ENCODE measurements around the gene PAPPA. TPM values are rescaled to one million over a fixed set of nuclear protein-coding genes. Genes with fewer than 3 reads are reported as not detected.

PAPPA gene
- total RNA-seq, 2 donors from 2014 or later = 0.26 to 0.35 TPM

GRCh38 chr9:116350213-116350612 is 196.6 kb downstream of the PAPPA start:
- Mint-ChIP-seq H3K4me1 (no peaks in the 10 kb centered on the region), H3K36me3 (ENCODE audit: low read depth) (no peaks in the 10 kb centered on the region), H3K9me3 (peaks cover 3% of the 10 kb centered on the region), H3K27ac (no peak overlapping the region), H3K27me3 (no peaks in the 10 kb centered on the region), H3K4me3 (no peak overlapping the region)
- ATAC-seq (replicated peaks) = no peak

- Mint-ChIP-seq H3K36me3 (ENCODE audit: low read depth) (no peaks in the 10 kb centered on the region), H3K27me3 (no peaks in the 10 kb centered on the region), H3K27ac (no peak overlapping the region), H3K4me1 (no peaks in the 10 kb centered on the region), H3K4me3 (no peak overlapping the region), H3K9me3 (peaks cover 3% of the 10 kb centered on the region)
- no peak for ATAC-seq (replicated peaks)
Observed at GRCh38 chr9:116352958-116353357, 199.4 kb downstream of the PAPPA start.

GRCh38 chr9:116355153-116355921 is 201.7 kb downstream of the PAPPA start:
- no peaks in the 10 kb centered on the region for H3K9me3 Mint-ChIP-seq
- H3K36me3 Mint-ChIP-seq (ENCODE audit: low read depth) = no peaks in the 10 kb centered on the region
- H3K4me3 Mint-ChIP-seq = no peak overlapping the region
- no peak for ATAC-seq (replicated peaks)
- no peak overlapping the region for H3K27ac Mint-ChIP-seq
- H3K27me3 Mint-ChIP-seq = no peaks in the 10 kb centered on the region
- H3K4me1 Mint-ChIP-seq = no peaks in the 10 kb centered on the region

- no peak for ATAC-seq (replicated peaks)
- Mint-ChIP-seq H3K27ac (no peak overlapping the region), H3K4me3 (no peak overlapping the region), H3K36me3 (ENCODE audit: low read depth) (no peaks in the 10 kb centered on the region), H3K27me3 (no peaks in the 10 kb centered on the region), H3K4me1 (no peaks in the 10 kb centered on the region), H3K9me3 (no peaks in the 10 kb centered on the region)
Observed at GRCh38 chr9:116358251-116358650, 204.7 kb downstream of the PAPPA start.

- H3K27me3 Mint-ChIP-seq = no peaks in the 10 kb centered on the region
- no peak for ATAC-seq (replicated peaks)
- H3K36me3 Mint-ChIP-seq (ENCODE audit: low read depth) = no peaks in the 10 kb centered on the region
- H3K9me3 Mint-ChIP-seq = no peaks in the 10 kb centered on the region
- H3K4me3 Mint-ChIP-seq = no peak overlapping the region
- H3K4me1 Mint-ChIP-seq = no peaks in the 10 kb centered on the region
- no peak overlapping the region for H3K27ac Mint-ChIP-seq
Observed at GRCh38 chr9:116360016-116360415, 206.4 kb downstream of the PAPPA start.

- no peaks in the 10 kb centered on the region for H3K4me1 Mint-ChIP-seq
- no peaks in the 10 kb centered on the region for H3K9me3 Mint-ChIP-seq
- no peak for ATAC-seq (replicated peaks)
- no peaks in the 10 kb centered on the region for H3K27me3 Mint-ChIP-seq
- no peak overlapping the region for H3K4me3 Mint-ChIP-seq
- H3K36me3 Mint-ChIP-seq (ENCODE audit: low read depth) = no peaks in the 10 kb centered on the region
- H3K27ac Mint-ChIP-seq = no peak overlapping the region
Observed at GRCh38 chr9:116360989-116361388, 207.4 kb downstream of the PAPPA start.

GRCh38 chr9:116361547-116361946 is 208.0 kb downstream of the PAPPA start:
- H3K27me3 Mint-ChIP-seq = no peaks in the 10 kb centered on the region
- no peaks in the 10 kb centered on the region for H3K9me3 Mint-ChIP-seq
- no peak overlapping the region for H3K4me3 Mint-ChIP-seq
- no peaks in the 10 kb centered on the region for H3K36me3 Mint-ChIP-seq (ENCODE audit: low read depth)
- no peak for ATAC-seq (replicated peaks)
- no peaks in the 10 kb centered on the region for H3K4me1 Mint-ChIP-seq
- no peak overlapping the region for H3K27ac Mint-ChIP-seq

GRCh38 chr9:116362493-116362892 is 208.9 kb downstream of the PAPPA start:
- Mint-ChIP-seq H3K9me3 (no peaks in the 10 kb centered on the region), H3K4me3 (no peak overlapping the region), H3K36me3 (ENCODE audit: low read depth) (no peaks in the 10 kb centered on the region), H3K27me3 (no peaks in the 10 kb centered on the region), H3K4me1 (no peaks in the 10 kb centered on the region), H3K27ac (no peak overlapping the region)
- ATAC-seq (replicated peaks) = no peak

GRCh38 chr9:116365056-116365471 is 211.5 kb downstream of the PAPPA start:
- Mint-ChIP-seq H3K9me3 (no peaks in the 10 kb centered on the region), H3K4me3 (no peak overlapping the region), H3K27ac (no peak overlapping the region), H3K27me3 (no peaks in the 10 kb centered on the region), H3K36me3 (ENCODE audit: low read depth) (no peaks in the 10 kb centered on the region), H3K4me1 (no peaks in the 10 kb centered on the region)
- no peak for ATAC-seq (replicated peaks)

- Mint-ChIP-seq H3K4me3 (no peak overlapping the region), H3K27me3 (no peaks in the 10 kb centered on the region), H3K36me3 (ENCODE audit: low read depth) (no peaks in the 10 kb centered on the region), H3K4me1 (no peaks in the 10 kb centered on the region), H3K9me3 (no peaks in the 10 kb centered on the region), H3K27ac (no peak overlapping the region)
- ATAC-seq (replicated peaks) = no peak
Observed at GRCh38 chr9:116366241-116366640, 212.7 kb downstream of the PAPPA start.

GRCh38 chr9:116368680-116369079 is 215.1 kb downstream of the PAPPA start:
- H3K27ac Mint-ChIP-seq = no peak overlapping the region
- no peaks in the 10 kb centered on the region for H3K4me1 Mint-ChIP-seq
- no peaks in the 10 kb centered on the region for H3K27me3 Mint-ChIP-seq
- no peaks in the 10 kb centered on the region for H3K36me3 Mint-ChIP-seq (ENCODE audit: low read depth)
- ATAC-seq (replicated peaks) = no peak
- no peaks in the 10 kb centered on the region for H3K9me3 Mint-ChIP-seq
- no peak overlapping the region for H3K4me3 Mint-ChIP-seq

- no peaks in the 10 kb centered on the region for H3K4me1 Mint-ChIP-seq
- no peak for ATAC-seq (replicated peaks)
- H3K27me3 Mint-ChIP-seq = no peaks in the 10 kb centered on the region
- no peak overlapping the region for H3K27ac Mint-ChIP-seq
- H3K4me3 Mint-ChIP-seq = no peak overlapping the region
- no peaks in the 10 kb centered on the region for H3K9me3 Mint-ChIP-seq
- no peaks in the 10 kb centered on the region for H3K36me3 Mint-ChIP-seq (ENCODE audit: low read depth)
Observed at GRCh38 chr9:116369706-116370105, 216.1 kb downstream of the PAPPA start.

GRCh38 chr9:116370556-116370955 is 217.0 kb downstream of the PAPPA start:
- Mint-ChIP-seq H3K9me3 (no peaks in the 10 kb centered on the region), H3K36me3 (ENCODE audit: low read depth) (no peaks in the 10 kb centered on the region), H3K27me3 (no peaks in the 10 kb centered on the region), H3K4me3 (no peak overlapping the region), H3K27ac (no peak overlapping the region), H3K4me1 (no peaks in the 10 kb centered on the region)
- ATAC-seq (replicated peaks) = no peak

GRCh38 chr9:116372081-116372673 is 218.6 kb downstream of the PAPPA start:
- H3K4me3 Mint-ChIP-seq = no peak overlapping the region
- no peaks in the 10 kb centered on the region for H3K36me3 Mint-ChIP-seq (ENCODE audit: low read depth)
- no peak for ATAC-seq (replicated peaks)
- no peaks in the 10 kb centered on the region for H3K27me3 Mint-ChIP-seq
- H3K4me1 Mint-ChIP-seq = no peaks in the 10 kb centered on the region
- no peak overlapping the region for H3K27ac Mint-ChIP-seq
- no peaks in the 10 kb centered on the region for H3K9me3 Mint-ChIP-seq

- no peak overlapping the region for H3K27ac Mint-ChIP-seq
- H3K4me3 Mint-ChIP-seq = no peak overlapping the region
- ATAC-seq (replicated peaks) = no peak
- no peaks in the 10 kb centered on the region for H3K4me1 Mint-ChIP-seq
- H3K27me3 Mint-ChIP-seq = no peaks in the 10 kb centered on the region
- H3K36me3 Mint-ChIP-seq (ENCODE audit: low read depth) = no peaks in the 10 kb centered on the region
- H3K9me3 Mint-ChIP-seq = no peaks in the 10 kb centered on the region
Observed at GRCh38 chr9:116372786-116373185, 219.2 kb downstream of the PAPPA start.
